ENCODE measurements around the gene HMGCS2.

Gene HMGCS2

GRCh38 chr1:119758584-119758983 lies 10.1 kb downstream of the HMGCS2 start:
- ChIA-PET POLR2A (no interaction called here), CTCF (interaction anchor here (1.1 to 1.7 kb wide), 2 partner anchors 8 to 15 kb away, joined by 4 to 7 read pairs; no protein-coding TSS in a partner anchor)
- no peak overlapping the region for H3K27ac ChIP-seq (ENCODE audit: extremely low read depth, low read depth, low read length)

DNA sequence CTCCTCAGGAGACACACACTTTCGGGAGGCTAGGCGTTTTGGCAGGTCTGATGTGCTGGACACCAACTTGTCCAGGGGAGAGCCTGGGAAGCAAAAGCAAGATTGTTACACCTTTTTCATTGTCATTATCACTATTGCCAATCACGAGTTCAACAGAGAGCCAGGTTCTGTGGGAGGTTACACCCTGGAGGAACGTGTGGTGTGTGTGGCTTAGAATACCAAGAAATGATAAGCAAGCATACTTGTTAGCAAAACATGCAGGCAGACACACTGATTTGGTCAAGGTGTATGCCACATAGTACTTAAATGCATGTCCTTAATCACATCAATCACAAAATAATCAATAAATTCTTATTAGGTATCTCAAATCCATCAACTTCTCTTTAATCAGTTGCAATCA lies 16.1 kb downstream of the HMGCS2 start:
- H3K9me3 ChIP-seq (ENCODE audit: control insufficient read depth, insufficient read depth, low read depth, low read length): no peaks in the 10 kb centered on the region
- ChIA-PET CTCF (interaction anchor here (1.2 kb wide), 1 partner anchor 9 kb away, joined by 6 read pairs; no protein-coding TSS in a partner anchor), POLR2A (no interaction called here)
- no peaks in the 10 kb centered on the region for H3K4me1 ChIP-seq (ENCODE audit: control insufficient read depth, insufficient read depth, low read length)
- H3K4me3 ChIP-seq (ENCODE audit: low read depth, low read length): no peak overlapping the region
- H3K27ac ChIP-seq (ENCODE audit: extremely low read depth, low read depth, low read length): no peak overlapping the region
- TF ChIP-seq ZNF146 (tag by site-specific recombination; IDR thresholded peaks at IDR 0.05): no peak
- TF ChIP-seq ZNF561 (tag by site-specific recombination; IDR thresholded peaks at IDR 0.05; ENCODE audit: borderline replicate concordance): no peak
- TF ChIP-seq ZNF121 (tag by site-specific recombination; IDR thresholded peaks at IDR 0.05): no peak
- TF ChIP-seq ZNF404 (tag by site-specific recombination; IDR thresholded peaks at IDR 0.05): no peak
- no peak for TF ChIP-seq ZNF623 (tag by site-specific recombination; IDR thresholded peaks at IDR 0.05)
- TF ChIP-seq MZF1 (tag by site-specific recombination; IDR thresholded peaks at IDR 0.05; ENCODE audit: borderline replicate concordance): no peak
- TF ChIP-seq ZNF777 (tag by site-specific recombination; IDR thresholded peaks at IDR 0.05; ENCODE audit: borderline replicate concordance): no peak
- TF ChIP-seq, protein P1, sequence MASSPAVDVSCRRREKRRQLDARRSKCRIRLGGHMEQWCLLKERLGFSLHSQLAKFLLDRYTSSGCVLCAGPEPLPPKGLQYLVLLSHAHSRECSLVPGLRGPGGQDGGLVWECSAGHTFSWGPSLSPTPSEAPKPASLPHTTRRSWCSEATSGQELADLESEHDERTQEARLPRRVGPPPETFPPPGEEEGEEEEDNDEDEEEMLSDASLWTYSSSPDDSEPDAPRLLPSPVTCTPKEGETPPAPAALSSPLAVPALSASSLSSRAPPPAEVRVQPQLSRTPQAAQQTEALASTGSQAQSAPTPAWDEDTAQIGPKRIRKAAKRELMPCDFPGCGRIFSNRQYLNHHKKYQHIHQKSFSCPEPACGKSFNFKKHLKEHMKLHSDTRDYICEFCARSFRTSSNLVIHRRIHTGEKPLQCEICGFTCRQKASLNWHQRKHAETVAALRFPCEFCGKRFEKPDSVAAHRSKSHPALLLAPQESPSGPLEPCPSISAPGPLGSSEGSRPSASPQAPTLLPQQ (tag by site-specific recombination; IDR thresholded peaks at IDR 0.05): no peak
- TF ChIP-seq PRDM4 (tag by site-specific recombination; IDR thresholded peaks at IDR 0.05): no peak
- no peak for TF ChIP-seq ZNF555 (tag by site-specific recombination; conservative IDR thresholded peaks at IDR 0.05)
- TF ChIP-seq MEIS1 (CRISPR knock-in tag; IDR thresholded peaks at IDR 0.05; ENCODE audit: borderline replicate concordance): no peak
- TF ChIP-seq, protein P2, sequence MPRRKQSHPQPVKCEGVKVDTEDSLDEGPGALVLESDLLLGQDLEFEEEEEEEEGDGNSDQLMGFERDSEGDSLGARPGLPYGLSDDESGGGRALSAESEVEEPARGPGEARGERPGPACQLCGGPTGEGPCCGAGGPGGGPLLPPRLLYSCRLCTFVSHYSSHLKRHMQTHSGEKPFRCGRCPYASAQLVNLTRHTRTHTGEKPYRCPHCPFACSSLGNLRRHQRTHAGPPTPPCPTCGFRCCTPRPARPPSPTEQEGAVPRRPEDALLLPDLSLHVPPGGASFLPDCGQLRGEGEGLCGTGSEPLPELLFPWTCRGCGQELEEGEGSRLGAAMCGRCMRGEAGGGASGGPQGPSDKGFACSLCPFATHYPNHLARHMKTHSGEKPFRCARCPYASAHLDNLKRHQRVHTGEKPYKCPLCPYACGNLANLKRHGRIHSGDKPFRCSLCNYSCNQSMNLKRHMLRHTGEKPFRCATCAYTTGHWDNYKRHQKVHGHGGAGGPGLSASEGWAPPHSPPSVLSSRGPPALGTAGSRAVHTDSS (tag by site-specific recombination; IDR thresholded peaks at IDR 0.05): no peak
- no peak for TF ChIP-seq ZNF660 (tag by site-specific recombination; IDR thresholded peaks at IDR 0.05)
- TF ChIP-seq ZNF26 (tag by site-specific recombination; IDR thresholded peaks at IDR 0.05): no peak
- H3K36me3 ChIP-seq (ENCODE audit: control insufficient read depth in 2 of 2, insufficient read depth in 1 of 2, low read length in 2 of 2): no peaks in the 10 kb centered on the region

More at GRCh38 chr1:119758584-119758983, 10.1 kb downstream of the HMGCS2 start:
- Histone ChIP-seq H3K4me3 (ENCODE audit: low read depth, low read length) (no peak overlapping the region), H3K9me3 (ENCODE audit: control insufficient read depth, insufficient read depth, low read depth, low read length) (no peaks in the 10 kb centered on the region), H3K36me3 (ENCODE audit: control insufficient read depth in 2 of 2, insufficient read depth in 1 of 2, low read length in 2 of 2) (no peaks in the 10 kb centered on the region), H3K4me1 (ENCODE audit: control insufficient read depth, insufficient read depth, low read length) (no peaks in the 10 kb centered on the region)
- TF ChIP-seq ZNF266 (tag by site-specific recombination; IDR thresholded peaks at IDR 0.05; ENCODE audit: low read depth) (no peak), ZNF362 (tag by site-specific recombination; IDR thresholded peaks at IDR 0.05) (no peak), ZNF26 (tag by site-specific recombination; IDR thresholded peaks at IDR 0.05) (no peak), ZNF585B (tag by site-specific recombination; IDR thresholded peaks at IDR 0.05) (no peak), ZNF830 (tag by site-specific recombination; IDR thresholded peaks at IDR 0.05; ENCODE audit: low read depth) (no peak), GLIS2 (tag by site-specific recombination; IDR thresholded peaks at IDR 0.05) (no peak), ZNF202 (tag by site-specific recombination; IDR thresholded peaks at IDR 0.05; ENCODE audit: borderline replicate concordance) (no peak), ZNF394 (tag by site-specific recombination; IDR thresholded peaks at IDR 0.05; ENCODE audit: borderline replicate concordance) (no peak), ZNF792 (tag by site-specific recombination; IDR thresholded peaks at IDR 0.05) (no peak), ZNF391 (tag by site-specific recombination; IDR thresholded peaks at IDR 0.05; ENCODE audit: borderline replicate concordance, low read depth) (no peak), OSR2 (tag by site-specific recombination; IDR thresholded peaks at IDR 0.05) (no peak)
